T-helper 1 cell treated with Interleukin-12 subunit alpha and Interleukin-12 subunit beta and Interleukin-4 antibody, amounts not matched to agents 30 ng/mL and 1 ng/mL, for 36 hours (primary cell): ENCODE data around the gene PCDH8. TPM values are rescaled to one million over a fixed set of nuclear protein-coding genes. Genes with fewer than 3 reads are reported as not detected.

Experiments
- intact Hi-C: fragments of 100-400 bp; cut with micrococcal nuclease; formaldehyde crosslinking; loops from one replicate; pipeline ENCODE4 v1.15.1; 2024
- total RNA-seq: library from RNA; stranded (reverse); gene quantifications from 2 replicates; pipeline ENCODE4 v1.2.3, GENCODE V29; 2022

The PCDH8 gene, protein sequence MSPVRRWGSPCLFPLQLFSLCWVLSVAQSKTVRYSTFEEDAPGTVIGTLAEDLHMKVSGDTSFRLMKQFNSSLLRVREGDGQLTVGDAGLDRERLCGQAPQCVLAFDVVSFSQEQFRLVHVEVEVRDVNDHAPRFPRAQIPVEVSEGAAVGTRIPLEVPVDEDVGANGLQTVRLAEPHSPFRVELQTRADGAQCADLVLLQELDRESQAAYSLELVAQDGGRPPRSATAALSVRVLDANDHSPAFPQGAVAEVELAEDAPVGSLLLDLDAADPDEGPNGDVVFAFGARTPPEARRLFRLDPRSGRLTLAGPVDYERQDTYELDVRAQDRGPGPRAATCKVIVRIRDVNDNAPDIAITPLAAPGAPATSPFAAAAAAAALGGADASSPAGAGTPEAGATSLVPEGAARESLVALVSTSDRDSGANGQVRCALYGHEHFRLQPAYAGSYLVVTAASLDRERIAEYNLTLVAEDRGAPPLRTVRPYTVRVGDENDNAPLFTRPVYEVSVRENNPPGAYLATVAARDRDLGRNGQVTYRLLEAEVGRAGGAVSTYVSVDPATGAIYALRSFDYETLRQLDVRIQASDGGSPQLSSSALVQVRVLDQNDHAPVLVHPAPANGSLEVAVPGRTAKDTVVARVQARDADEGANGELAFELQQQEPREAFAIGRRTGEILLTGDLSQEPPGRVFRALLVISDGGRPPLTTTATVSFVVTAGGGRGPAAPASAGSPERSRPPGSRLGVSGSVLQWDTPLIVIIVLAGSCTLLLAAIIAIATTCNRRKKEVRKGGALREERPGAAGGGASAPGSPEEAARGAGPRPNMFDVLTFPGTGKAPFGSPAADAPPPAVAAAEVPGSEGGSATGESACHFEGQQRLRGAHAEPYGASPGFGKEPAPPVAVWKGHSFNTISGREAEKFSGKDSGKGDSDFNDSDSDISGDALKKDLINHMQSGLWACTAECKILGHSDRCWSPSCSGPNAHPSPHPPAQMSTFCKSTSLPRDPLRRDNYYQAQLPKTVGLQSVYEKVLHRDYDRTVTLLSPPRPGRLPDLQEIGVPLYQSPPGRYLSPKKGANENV
- not detected in 2 replicates for total RNA-seq

DNA sequence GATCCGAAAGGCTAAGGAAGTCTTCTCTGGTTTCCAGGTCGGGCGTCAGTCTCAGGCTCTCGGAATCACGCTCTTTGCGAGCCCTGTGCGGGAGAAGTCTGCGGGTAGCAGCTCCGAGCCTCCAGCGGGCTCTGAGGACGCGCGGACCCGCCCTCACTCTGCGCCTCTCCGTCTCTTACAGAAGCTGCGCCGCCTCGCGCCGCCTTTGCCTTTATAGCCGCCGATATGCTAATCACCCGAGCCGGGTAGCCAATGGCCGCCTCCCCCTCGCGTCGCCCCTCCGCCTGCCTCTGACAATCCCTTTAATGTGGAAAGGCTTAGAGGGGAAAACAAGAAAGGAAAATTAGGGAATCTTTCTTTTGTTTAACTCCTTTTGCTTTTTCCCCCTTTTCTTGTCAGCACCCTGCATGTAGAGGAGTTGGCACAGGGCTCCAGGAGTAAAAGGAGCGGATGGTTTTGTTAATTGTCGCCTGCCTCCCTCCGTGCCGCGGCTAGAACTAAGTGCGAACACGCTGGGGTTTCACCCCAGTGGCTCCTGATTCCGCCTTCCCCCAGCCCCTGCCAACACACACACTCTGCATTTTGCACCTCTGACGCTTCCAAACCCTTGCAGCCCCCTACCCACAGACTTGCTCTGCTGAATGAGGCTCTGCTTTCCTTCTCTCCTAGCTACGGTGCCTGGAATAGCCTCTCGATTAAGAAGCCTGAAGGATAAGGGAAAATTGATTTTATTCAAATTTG lies at the start of gene PCDH8:
Gene PCDH8, minus strand, starts transcription at position 186 of the 741 bp plus-strand sequence. CDS start 204 bp downstream, outside the sequence.
- intact Hi-C loops, result no loop called here

DNA sequence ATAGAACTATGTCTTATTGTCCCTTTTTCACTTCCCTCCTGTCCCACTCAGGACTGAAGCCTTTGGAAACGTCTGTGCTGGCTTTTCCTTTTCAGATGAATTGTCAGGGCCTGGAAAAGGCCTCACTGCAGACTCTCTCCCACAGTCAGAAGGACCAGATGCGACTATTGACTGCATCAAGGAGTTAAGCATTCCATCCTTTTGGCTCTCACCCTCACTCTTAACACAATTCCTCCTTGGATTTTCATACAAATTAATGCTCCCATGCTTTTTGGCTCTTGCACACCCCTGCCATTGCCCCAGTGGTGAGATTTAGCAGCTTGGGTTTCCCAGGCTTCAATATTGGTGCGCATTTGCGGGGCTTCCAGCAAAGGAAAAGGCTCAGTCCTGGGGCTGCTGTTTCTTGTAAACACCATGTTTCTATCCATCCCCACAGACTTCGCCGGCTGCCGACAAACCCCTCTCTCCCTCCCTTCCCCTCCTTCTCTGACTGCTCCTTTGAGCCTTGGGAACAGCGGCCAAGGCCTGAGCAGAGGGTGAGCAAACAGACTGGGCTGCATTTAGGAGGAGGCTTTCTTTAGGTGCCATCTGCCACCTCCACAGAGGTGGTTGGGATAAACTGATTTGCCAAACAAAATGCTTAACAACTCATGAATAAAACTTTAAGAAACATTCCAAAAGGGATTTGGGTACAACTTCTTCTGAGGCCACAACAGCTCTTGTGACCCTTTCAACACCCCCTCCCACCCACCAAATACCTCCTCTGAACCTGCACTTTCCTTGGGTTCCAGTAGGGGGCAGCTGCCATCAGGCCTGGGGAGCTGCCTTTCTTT lies 48.6 kb upstream of the PCDH8 start:
- intact Hi-C loops, result no loop called here

DNA sequence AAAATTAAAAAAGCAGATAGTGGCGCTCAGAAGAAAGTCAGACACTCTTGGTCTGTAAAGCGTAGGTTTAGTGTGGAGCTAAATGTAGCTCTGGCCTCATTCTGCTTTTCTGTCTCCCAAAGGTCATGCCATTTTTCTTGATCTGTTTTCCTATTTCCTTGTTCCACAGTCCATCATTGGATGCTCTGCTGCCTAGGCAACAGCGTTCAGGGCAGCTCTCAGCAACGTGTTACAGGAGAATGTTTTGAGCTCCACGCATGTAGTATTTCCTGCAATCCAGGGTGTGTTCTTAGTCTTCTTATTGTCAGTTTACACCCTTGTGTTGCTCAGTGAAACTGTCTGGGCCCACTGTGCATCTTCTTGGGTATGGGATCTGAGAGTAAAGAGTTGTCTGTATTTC lies 46.0 kb upstream of the PCDH8 start:
- intact Hi-C loops, result no loop called here

DNA sequence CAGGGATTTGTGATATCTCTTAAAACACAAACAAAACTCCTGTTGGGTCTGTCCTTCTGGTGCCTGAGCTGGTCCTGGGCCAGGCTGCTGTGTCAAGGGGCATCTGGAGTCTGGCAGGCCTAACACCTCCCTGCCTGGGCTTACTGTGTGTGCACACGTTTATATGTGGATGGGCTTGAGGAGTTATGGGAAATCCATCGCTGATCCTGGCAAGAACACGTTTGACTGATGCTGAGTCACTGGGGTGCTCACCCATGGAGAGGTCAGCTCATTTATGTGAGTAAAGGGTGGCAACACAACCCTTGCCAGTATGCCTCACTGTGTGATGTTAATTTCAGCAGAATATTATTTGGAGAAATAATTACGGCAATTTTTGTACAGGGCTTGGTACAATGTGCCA lies 44.5 kb upstream of the PCDH8 start:
- intact Hi-C loops, result no loop called here

- intact Hi-C loops, result no loop called here
Measured at GRCh38 chr13:52891706-52892105, 43.3 kb upstream of the PCDH8 start.

GRCh38 chr13:52887165-52887564 lies 38.7 kb upstream of the PCDH8 start:
- intact Hi-C loops, result no loop called here

GRCh38 chr13:52885141-52885540 lies 36.7 kb upstream of the PCDH8 start:
- intact Hi-C loops, result no loop called here

DNA sequence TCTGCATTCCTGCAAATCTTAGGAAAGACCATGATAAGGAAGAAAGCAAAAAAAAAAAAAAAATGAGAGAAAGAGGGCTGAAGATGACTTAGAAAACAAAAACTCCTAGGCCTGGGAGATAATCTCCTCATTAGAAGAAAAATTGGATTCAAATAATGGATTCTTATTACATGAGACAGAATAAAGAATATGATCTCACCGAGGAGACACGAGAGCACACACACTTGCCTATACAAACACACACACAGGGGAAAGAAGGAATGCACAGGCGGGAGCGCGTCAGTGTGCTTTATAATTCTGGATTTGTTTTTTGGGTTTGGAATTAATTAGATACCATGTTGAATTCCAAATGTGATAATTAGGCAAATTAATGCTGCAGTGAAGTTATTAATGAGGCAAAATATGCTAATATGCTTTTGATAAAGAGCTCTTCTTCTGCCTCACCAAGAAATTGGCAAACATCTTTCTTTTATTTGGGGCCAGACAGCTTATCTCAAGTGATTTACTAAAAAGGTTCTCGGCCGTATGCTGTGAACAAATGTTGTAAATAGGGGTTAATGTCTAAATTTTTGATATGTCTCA lies 36.1 kb upstream of the PCDH8 start:
- intact Hi-C loops, result no loop called here

- intact Hi-C loops, result no loop called here
Measured at GRCh38 chr13:52882785-52883184, 34.3 kb upstream of the PCDH8 start.

GRCh38 chr13:52879950-52880741 lies 31.7 kb upstream of the PCDH8 start:
- intact Hi-C loops, result no loop called here

- intact Hi-C loops, result no loop called here
Measured at GRCh38 chr13:52878831-52879230, 30.4 kb upstream of the PCDH8 start.

GRCh38 chr13:52870143-52870542 lies 21.7 kb upstream of the PCDH8 start:
- intact Hi-C loops, result no loop called here

GRCh38 chr13:52869621-52870020 lies 21.2 kb upstream of the PCDH8 start:
- intact Hi-C loops, result no loop called here

DNA sequence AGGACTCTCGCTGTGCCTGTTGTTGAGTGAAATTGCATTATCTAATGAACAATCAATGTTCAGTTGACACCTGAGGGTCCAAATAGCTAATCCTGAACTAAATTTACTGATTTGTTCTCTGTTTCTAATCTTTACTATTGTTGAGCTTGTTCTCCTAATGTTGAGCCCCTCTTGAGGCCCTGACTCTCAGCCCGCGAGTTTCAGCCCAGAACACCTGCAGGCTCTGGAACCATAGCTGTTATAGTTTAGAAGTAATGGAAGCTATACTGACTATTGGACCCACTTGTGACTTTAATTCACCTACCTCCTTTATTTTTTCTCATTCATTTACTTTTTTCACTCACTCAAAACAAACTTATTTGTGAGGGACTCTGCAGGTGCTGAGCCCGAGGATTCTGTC lies 20.6 kb upstream of the PCDH8 start:
- intact Hi-C loops, result no loop called here

- intact Hi-C loops, result no loop called here
Measured at GRCh38 chr13:52868190-52868589, 19.8 kb upstream of the PCDH8 start.

DNA sequence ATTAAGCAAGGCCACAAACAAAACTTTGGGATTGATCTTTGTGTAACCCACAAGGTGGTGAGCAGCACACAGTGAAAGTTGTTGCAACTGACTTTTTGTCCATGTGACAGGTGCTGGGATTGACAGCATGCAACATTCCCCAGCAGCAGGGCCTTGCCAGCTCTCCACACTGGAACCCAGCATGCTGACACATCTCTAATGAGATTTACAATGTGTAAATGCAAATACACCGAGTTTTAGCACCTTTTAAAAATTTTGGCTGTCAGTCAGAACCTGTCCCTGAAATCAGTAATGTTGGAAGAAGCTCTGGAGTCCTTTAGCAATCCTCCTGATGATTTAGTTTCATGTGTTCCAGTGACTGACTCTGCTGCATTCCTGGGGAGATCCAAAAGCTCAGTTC lies 16.5 kb upstream of the PCDH8 start:
- intact Hi-C loops, result no loop called here

DNA sequence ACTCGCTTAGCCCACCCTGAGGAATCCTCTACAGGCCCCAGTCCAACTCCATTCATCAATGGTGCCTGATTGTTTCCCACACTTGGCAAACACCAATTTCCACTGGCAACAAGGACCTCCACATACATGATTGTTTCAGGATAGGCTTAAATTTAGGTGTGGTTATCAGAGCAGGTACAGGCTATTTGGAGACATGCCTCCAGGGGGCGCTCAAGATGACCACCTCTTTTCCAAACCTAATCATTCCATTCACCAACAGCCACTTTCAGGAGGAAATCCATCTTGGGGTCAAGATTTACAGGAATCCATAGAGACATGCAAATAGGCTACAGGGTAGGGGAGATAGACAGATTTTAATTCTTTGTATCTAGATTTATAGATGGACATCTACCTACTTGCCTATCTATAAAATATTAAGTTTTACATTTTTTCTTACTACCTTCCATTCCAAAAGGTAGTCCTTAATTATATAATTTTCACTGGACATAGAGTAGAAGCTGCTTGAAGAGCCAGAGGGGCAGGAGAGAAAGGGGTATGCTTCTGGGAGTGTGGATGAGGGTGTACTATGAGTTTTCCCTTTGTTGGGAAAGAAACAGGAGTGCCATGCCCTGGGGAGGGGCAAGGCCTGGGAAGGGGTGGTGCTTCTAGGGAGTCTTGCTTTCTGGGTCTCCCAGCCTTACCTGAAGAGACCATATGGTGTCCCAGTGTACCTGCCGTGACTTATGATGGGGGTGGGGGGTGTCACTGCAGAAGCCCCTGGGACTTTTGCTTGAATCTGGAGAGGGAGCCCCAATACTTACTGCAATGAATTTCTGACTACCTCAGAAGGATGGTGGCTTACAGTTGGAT lies 14.1 kb upstream of the PCDH8 start:
- intact Hi-C loops, result no loop called here

DNA sequence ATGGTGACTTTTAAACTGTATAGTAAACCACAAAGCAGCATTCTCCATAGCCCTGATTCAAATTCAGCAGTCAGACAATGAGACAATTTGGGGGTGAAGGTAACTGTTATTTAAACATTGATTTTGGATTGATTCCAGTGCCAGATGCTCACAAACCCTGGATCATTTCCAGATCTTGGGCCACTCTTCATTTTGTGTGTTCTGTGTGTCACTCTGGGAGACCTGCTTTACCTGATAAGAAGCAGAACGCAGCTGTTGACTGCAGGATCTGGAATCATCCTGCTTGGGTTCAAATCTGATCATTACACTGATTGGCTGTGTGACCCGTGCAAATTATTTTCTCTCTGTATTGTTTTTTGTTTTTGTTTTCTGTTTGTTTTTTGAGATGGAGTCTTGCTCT lies 4.0 kb upstream of the PCDH8 start:
- intact Hi-C loops, result no loop called here
